ENCODE data around the gene PLD3.
"Not testable (repeated sequence)": the region's sequence is repeated elsewhere in the genome, so short reads cannot be mapped to it uniquely, and the experiment has no call there.

The PLD3 gene

GRCh38 chr19:40360020-40360707 lies 11.7 kb downstream of the PLD3 start:
- in situ Hi-C loops (cut with HindIII; ENCODE audit: low pct_unique_long_range_greater_than_20kb, low sequenced_read_pairs), result no loop called here
- DNase-seq (ENCODE audit: low read depth in 1 of 2, low spot score in 1 of 2), result no peak
- no peak for TF ChIP-seq JUND (IDR thresholded peaks at IDR 0.05; ENCODE audit: low read depth)

- TF ChIP-seq JUND (IDR thresholded peaks at IDR 0.05; ENCODE audit: low read depth), result no peak
- in situ Hi-C loops (cut with HindIII; ENCODE audit: low pct_unique_long_range_greater_than_20kb, low sequenced_read_pairs), result no loop called here
- DNase-seq (ENCODE audit: low read depth in 1 of 2, low spot score in 1 of 2), result no peak
Measured at GRCh38 chr19:40360708-40361241, 12.3 kb downstream of the PLD3 start.

- TF ChIP-seq JUND (IDR thresholded peaks at IDR 0.05; ENCODE audit: low read depth), result no peak
- in situ Hi-C loops (cut with HindIII; ENCODE audit: low pct_unique_long_range_greater_than_20kb, low sequenced_read_pairs), result no loop called here
- no peak for DNase-seq (ENCODE audit: low read depth in 1 of 2, low spot score in 1 of 2)
Measured at GRCh38 chr19:40362160-40362559, 13.7 kb downstream of the PLD3 start.

GRCh38 chr19:40363069-40363468 lies 14.6 kb downstream of the PLD3 start:
- DNase-seq (ENCODE audit: low read depth in 1 of 2, low spot score in 1 of 2), result no peak
- in situ Hi-C loops (cut with HindIII; ENCODE audit: low pct_unique_long_range_greater_than_20kb, low sequenced_read_pairs), result no loop called here

DNA sequence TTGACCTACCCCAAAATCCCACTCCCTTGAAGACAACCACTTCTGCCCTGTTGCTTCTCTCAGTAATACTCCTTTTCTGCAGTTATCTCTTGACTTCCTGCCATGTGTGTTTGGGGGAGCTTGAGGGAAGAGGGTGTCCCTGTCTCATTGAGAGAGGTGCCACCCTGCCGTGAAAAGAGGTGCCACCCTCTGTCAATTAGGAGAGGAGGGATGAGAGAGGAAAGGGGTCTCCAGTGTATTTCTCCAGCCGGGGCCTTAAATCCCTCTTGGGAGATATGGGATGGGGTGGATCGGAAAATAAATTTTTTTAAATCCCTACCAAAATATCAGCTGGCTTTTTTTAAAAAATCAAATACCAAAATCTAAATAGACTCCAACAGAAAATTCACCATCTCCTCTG lies 16.5 kb downstream of the PLD3 start:
- in situ Hi-C loops (cut with HindIII; ENCODE audit: low pct_unique_long_range_greater_than_20kb, low sequenced_read_pairs), result no loop called here
- TF ChIP-seq JUND (IDR thresholded peaks at IDR 0.05; ENCODE audit: low read depth), result no peak
- DNase-seq (ENCODE audit: low read depth in 1 of 2, low spot score in 1 of 2), result no peak

More at GRCh38 chr19:40363069-40363468, 14.6 kb downstream of the PLD3 start:
- no peak for TF ChIP-seq JUND (IDR thresholded peaks at IDR 0.05; ENCODE audit: low read depth)

GRCh38 chr19:40365613-40366401 lies 17.3 kb downstream of the PLD3 start:
- no peak for DNase-seq (ENCODE audit: low read depth in 1 of 2, low spot score in 1 of 2)

DNA sequence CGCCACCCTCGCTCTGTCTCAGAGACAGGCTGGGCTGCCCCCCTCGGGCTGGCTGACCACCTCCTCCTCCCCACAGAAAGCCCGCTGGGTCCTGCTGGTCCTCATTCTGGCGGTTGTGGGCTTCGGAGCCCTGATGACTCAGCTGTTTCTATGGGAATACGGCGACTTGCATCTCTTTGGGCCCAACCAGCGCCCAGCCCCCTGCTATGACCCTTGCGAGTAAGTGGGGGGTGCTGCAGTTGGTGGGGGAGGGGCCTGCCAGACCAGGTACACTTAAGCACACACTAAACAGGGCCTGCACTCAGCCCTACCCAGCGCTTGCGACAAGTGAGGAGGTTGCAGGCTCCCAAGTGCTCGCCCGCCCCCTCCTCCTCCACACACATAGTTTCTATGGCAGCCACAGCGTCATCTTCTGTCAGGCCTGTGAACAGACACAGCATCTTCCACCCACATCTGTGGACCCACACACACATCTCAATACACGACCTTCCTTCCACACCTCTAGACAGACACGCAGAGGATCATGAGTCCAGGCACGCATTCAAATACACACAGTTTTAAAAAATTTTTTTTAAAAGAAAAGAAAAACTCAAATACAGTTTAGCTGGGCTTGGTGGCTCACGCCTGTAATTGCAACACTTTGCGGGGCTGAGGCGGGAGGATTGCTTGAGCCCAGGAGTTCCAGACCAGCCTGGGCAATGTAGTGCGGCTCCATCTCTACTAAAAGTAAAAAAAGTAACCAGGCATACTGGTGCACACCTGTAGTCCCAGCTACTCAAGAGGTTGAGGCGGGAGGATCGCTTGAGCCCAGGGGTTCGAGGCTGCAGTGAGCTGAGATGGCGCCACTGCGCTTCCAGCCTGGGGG lies 18.4 kb downstream of the PLD3 start:
- no peak for DNase-seq (ENCODE audit: low read depth in 1 of 2, low spot score in 1 of 2)
- no peak for TF ChIP-seq JUND (IDR thresholded peaks at IDR 0.05; ENCODE audit: low read depth)
- in situ Hi-C loops (cut with HindIII; ENCODE audit: low pct_unique_long_range_greater_than_20kb, low sequenced_read_pairs), result no loop called here

More at GRCh38 chr19:40365613-40366401, 17.3 kb downstream of the PLD3 start:
- in situ Hi-C loops (cut with HindIII; ENCODE audit: low pct_unique_long_range_greater_than_20kb, low sequenced_read_pairs), result no loop called here
- TF ChIP-seq JUND (IDR thresholded peaks at IDR 0.05; ENCODE audit: low read depth), result no peak

DNA sequence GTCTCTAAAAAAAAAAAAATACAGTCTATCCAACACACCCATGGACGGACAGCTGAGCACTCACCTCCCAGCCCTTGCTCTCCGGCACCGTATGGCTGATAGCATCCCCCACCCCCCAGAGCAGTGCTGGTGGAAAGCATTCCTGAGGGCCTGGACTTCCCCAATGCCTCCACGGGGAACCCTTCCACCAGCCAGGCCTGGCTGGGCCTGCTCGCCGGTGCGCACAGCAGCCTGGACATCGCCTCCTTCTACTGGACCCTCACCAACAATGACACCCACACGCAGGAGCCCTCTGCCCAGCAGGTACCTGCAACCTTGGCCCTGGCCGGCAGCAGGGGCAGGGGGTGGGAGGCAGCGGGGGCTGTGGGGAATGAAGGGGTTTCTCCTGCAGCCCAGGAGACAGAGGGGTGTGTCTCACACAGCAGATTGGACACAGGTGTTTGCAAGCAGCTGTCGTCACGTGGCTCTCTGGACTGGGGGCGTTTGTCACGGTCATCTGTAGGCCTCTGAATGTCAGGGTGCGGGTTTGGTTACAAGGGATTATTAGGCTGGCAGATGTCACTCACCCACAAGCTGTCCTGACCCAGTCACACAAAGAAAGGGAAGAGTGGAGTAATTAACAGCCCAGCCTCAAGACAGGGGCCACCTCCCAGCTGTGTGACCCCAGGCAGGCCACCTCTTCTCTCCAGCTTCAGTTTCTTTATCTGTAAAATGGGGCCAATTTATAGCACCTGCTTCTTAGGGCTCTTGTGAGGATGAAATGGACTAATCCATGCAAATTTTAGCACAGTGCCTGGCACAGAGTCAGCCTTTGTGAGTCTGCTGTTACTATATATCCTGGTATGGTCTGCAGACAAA lies 19.3 kb downstream of the PLD3 start:
- in situ Hi-C loops (cut with HindIII; ENCODE audit: low pct_unique_long_range_greater_than_20kb, low sequenced_read_pairs), result no loop called here
- no peak for TF ChIP-seq JUND (IDR thresholded peaks at IDR 0.05; ENCODE audit: low read depth)
- no peak for DNase-seq (ENCODE audit: low read depth in 1 of 2, low spot score in 1 of 2)

DNA sequence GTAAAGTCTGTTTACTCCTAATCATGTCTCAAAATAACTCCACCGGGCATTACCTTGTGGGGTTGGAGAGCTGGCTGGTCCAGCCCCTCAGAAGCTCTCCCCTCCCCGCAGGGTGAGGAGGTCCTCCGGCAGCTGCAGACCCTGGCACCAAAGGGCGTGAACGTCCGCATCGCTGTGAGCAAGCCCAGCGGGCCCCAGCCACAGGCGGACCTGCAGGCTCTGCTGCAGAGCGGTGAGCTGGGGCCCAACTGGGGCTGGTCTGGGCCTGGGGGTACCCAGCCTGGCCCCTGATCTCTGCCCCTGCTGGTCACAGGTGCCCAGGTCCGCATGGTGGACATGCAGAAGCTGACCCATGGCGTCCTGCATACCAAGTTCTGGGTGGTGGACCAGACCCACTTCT lies 21.3 kb downstream of the PLD3 start:
- DNase-seq (ENCODE audit: low read depth in 1 of 2, low spot score in 1 of 2), result no peak
- no peak for TF ChIP-seq JUND (IDR thresholded peaks at IDR 0.05; ENCODE audit: low read depth)
- in situ Hi-C loops (cut with HindIII; ENCODE audit: low pct_unique_long_range_greater_than_20kb, low sequenced_read_pairs), result no loop called here

- DNase-seq (ENCODE audit: low read depth in 1 of 2, low spot score in 1 of 2); in situ Hi-C loops (cut with HindIII; ENCODE audit: low pct_unique_long_range_greater_than_20kb, low sequenced_read_pairs): not testable (repeated sequence)
Measured at GRCh38 chr19:40370253-40370652, 21.8 kb downstream of the PLD3 start.

DNA sequence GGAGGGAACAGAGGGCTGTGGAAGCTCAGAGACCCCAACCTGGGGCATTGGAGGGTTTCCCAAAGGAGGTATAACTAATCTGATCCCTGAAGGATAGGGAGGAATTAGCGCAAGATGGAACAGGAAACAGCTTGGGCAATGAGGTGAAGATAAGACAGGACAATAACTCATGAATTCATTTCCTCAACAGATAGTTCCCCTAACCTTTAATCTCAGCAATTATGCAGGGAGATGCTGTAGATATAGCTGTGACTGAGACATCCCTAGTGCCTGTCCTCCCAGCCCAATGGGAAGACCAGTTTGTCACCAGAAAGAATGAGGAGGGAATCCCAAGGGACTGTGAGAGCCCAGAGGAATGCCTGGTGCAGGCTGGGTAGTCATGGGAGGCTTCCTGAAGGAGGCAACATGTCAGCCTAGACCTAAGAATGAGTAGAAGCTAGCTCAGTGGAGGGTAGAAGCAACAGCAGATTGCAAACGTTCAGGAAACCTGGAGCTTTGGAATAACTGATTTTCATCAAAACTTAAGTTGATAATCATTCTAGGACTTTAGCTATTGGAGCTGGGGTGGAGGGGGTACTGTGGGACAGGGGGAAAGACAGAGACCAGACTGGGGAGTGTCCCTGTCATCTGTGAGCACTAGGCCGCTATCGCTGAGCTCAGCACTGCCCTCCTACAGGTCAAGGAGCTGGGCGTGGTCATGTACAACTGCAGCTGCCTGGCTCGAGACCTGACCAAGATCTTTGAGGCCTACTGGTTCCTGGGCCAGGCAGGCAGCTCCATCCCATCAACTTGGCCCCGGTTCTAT lies 22.7 kb downstream of the PLD3 start:
- in situ Hi-C loops (cut with HindIII; ENCODE audit: low pct_unique_long_range_greater_than_20kb, low sequenced_read_pairs), result no loop called here
- no peak for TF ChIP-seq JUND (IDR thresholded peaks at IDR 0.05; ENCODE audit: low read depth)
- no peak for DNase-seq (ENCODE audit: low read depth in 1 of 2, low spot score in 1 of 2)

All from T47D (cell line).